Breast epithelium (tissue), 4 donors: Measurements from ENCODE around the gene GLIS1. TPM values are rescaled to one million over a fixed set of nuclear protein-coding genes. Genes with fewer than 3 reads are reported as not detected.
A peak's percentile ranks its signal among the peaks of the same experiment; 100 is the strongest.

Source experiments
- DNase-seq, 2 donors: peaks; one replicate each; pipeline ENCODE4 v3.0.0-alpha.2; 2019; ENCODE audit warnings: low spot score in 2 of 2
- H3K27ac ChIP-seq, 2 donors: fragments of 200-600 bp; sonication (generic) in 1 of 2; one replicate each; pipeline ENCODE4 v1.5.1; 2016 to 2019; ENCODE audit warnings: mild to moderate bottlenecking in 1 of 2
- H3K27me3 ChIP-seq, 2 donors: fragments of 200-600 bp; sonication (generic) in 1 of 2; one replicate each; pipeline versions ENCODE4 v1.5.1 to v1.6.0; 2017 to 2019; ENCODE audit warnings: control low read depth in 1 of 2, mild to moderate bottlenecking in 1 of 2
- H3K36me3 ChIP-seq: fragments of 200-600 bp; one replicate; pipeline ENCODE4 v1.5.1; 2019
- H3K4me1 ChIP-seq, 2 donors: fragments of 200-600 bp; sonication (generic); one replicate each; pipeline ENCODE4 v1.5.1; 2016 to 2019; ENCODE audit warnings: control low read depth in 1 of 2
- H3K4me3 ChIP-seq, 3 donors: fragments of 200-600 bp; sonication (generic); 1 replicate in 2 of 3; 2 replicates in 1 of 3; pipeline ENCODE4 v1.5.1; 2016 to 2019; ENCODE audit warnings: mild to moderate bottlenecking in 3 of 3, moderate library complexity in 2 of 3
- H3K9me3 ChIP-seq, 2 donors: fragments of 200-600 bp; sonication (generic) in 1 of 2; one replicate each; pipeline ENCODE4 v1.5.1; 2016 to 2019; ENCODE audit warnings: control low read depth in 1 of 2
- CTCF ChIP-seq, 3 donors: fragments of 450-650 bp; IDR thresholded peaks; one replicate each; pipeline ENCODE4 v1.5.1; 2016 to 2017; ENCODE audit warnings: antibody characterized with exemption in 3 of 3, mild to moderate bottlenecking in 3 of 3, moderate library complexity in 3 of 3
- POLR2A ChIP-seq: fragments of 450-650 bp; IDR thresholded peaks from one replicate; pipeline ENCODE4 v1.6.1; 2016; ENCODE audit warnings: antibody characterized with exemption, mild to moderate bottlenecking, moderate library complexity
- POLR2AphosphoS5 ChIP-seq, 3 donors: sonication (generic); formaldehyde crosslinking; IDR thresholded peaks; one replicate each; pipeline ENCODE4 v1.6.1; 2017; ENCODE audit warnings: antibody characterized with exemption in 3 of 3
- intact Hi-C: fragments of 100-400 bp; cut with DNase I; formaldehyde crosslinking; loops from one replicate; pipeline ENCODE4 v1.15.1; 2023; ENCODE audit warnings: low total_unique reads
- total RNA-seq, 3 donors: library from RNA; depleted of rRNA; stranded (reverse); fragments of >200 nt; gene quantifications; one replicate each; pipeline ENCODE4 v1.1.0, GENCODE V29; 2016

The GLIS1 gene
- total RNA-seq, 3 donors from 2014 or later, result 0.16 to 2.0 (median 0.59) TPM

GRCh38 chr1:53520481-53520880 lies 218.5 kb downstream of the GLIS1 start:
- Histone ChIP-seq H3K4me3 (no peak overlapping the region), H3K36me3 (no peaks in the 10 kb centered on the region), H3K27ac (no peak overlapping the region), H3K27me3 (no peaks in the 10 kb centered on the region), H3K9me3 (no peaks in the 10 kb centered on the region), H3K4me1 (no peaks in the 10 kb centered on the region)
- DNase-seq, result no peak
- no peak for TF ChIP-seq POLR2A
- no peak for TF ChIP-seq POLR2AphosphoS5 (IDR thresholded peaks at IDR 0.05)
- no peak for TF ChIP-seq CTCF (IDR thresholded peaks at IDR 0.05)
- intact Hi-C loops, result no loop called here

- Histone ChIP-seq H3K4me3 (no peak overlapping the region), H3K4me1 (no peaks in the 10 kb centered on the region), H3K9me3 (no peaks in the 10 kb centered on the region), H3K27ac (peak overlapping the region; percentile 33 to 52), H3K27me3 (no peaks in the 10 kb centered on the region), H3K36me3 (no peaks in the 10 kb centered on the region)
- no peak for TF ChIP-seq POLR2AphosphoS5 (IDR thresholded peaks at IDR 0.05)
- TF ChIP-seq POLR2A, result no peak
- no peak for TF ChIP-seq CTCF (IDR thresholded peaks at IDR 0.05)
- DNase-seq, result peak in 1 of 2 donors; percentile 33
- intact Hi-C loops, result loop anchor here (2.0 kb wide), 1 partner anchor 161 kb away; no protein-coding TSS in a partner anchor
These were observed 219.5 kb downstream of the GLIS1 start for GRCh38 chr1:53519421-53519820.

GRCh38 chr1:53518775-53519174 lies 220.2 kb downstream of the GLIS1 start:
- Histone ChIP-seq H3K36me3 (no peaks in the 10 kb centered on the region), H3K4me1 (no peaks in the 10 kb centered on the region), H3K27me3 (no peaks in the 10 kb centered on the region), H3K4me3 (no peak overlapping the region), H3K27ac (peak overlapping the region in 1 of 2 donors; percentile 52), H3K9me3 (no peaks in the 10 kb centered on the region)
- DNase-seq, result no peak
- intact Hi-C loops, result loop anchor here (2.0 kb wide), 1 partner anchor 162 kb away; no protein-coding TSS in a partner anchor
- no peak for TF ChIP-seq CTCF (IDR thresholded peaks at IDR 0.05)
- TF ChIP-seq POLR2AphosphoS5 (IDR thresholded peaks at IDR 0.05), result no peak
- no peak for TF ChIP-seq POLR2A

GRCh38 chr1:53517821-53518352 lies 221.1 kb downstream of the GLIS1 start:
- Histone ChIP-seq H3K27me3 (no peaks in the 10 kb centered on the region), H3K27ac (no peak overlapping the region), H3K4me3 (no peak overlapping the region), H3K4me1 (no peaks in the 10 kb centered on the region), H3K9me3 (no peaks in the 10 kb centered on the region), H3K36me3 (no peaks in the 10 kb centered on the region)
- no peak for TF ChIP-seq POLR2AphosphoS5 (IDR thresholded peaks at IDR 0.05)
- TF ChIP-seq CTCF (IDR thresholded peaks at IDR 0.05), result no peak
- no peak for DNase-seq
- intact Hi-C loops, result loop anchor here (2.0 kb wide), 1 partner anchor 163 kb away; no protein-coding TSS in a partner anchor

- no peak for TF ChIP-seq POLR2AphosphoS5 (IDR thresholded peaks at IDR 0.05)
- TF ChIP-seq POLR2A, result no peak
- no peak for TF ChIP-seq CTCF (IDR thresholded peaks at IDR 0.05)
- Histone ChIP-seq H3K27ac (no peak overlapping the region), H3K27me3 (no peaks in the 10 kb centered on the region), H3K4me1 (no peaks in the 10 kb centered on the region), H3K9me3 (no peaks in the 10 kb centered on the region), H3K4me3 (no peak overlapping the region), H3K36me3 (no peaks in the 10 kb centered on the region)
- intact Hi-C loops, result no loop called here
- no peak for DNase-seq
These were observed 221.9 kb downstream of the GLIS1 start for GRCh38 chr1:53517109-53517508.
